Neuronal stem cell (in vitro differentiated cells): Measurements from ENCODE around the gene GAPDHS.

ENCODE experiments used
- DNase-seq: peaks from one replicate; pipeline ENCODE4 v3.0.0-alpha.2; 2013; ENCODE audit warnings: low spot score
- H2AFZ ChIP-seq: one replicate; pipeline ENCODE4 v1.6.1; 2013; ENCODE audit warnings: mild to moderate bottlenecking, low read length, inconsistent platforms
- H2AK5ac ChIP-seq: 2 replicates; pipeline ENCODE4 v1.6.1; 2013; ENCODE audit warnings: low read depth, mild to moderate bottlenecking, inconsistent platforms, low read length, moderate library complexity, mixed read lengths
- H2BK120ac ChIP-seq: 2 replicates; pipeline ENCODE4 v1.6.1; 2013; ENCODE audit warnings: low read depth, mild to moderate bottlenecking, inconsistent platforms, low read length, moderate library complexity, mixed read lengths
- H2BK12ac ChIP-seq: one replicate; pipeline ENCODE4 v1.6.1; 2013; ENCODE audit warnings: low read length, inconsistent platforms
- H2BK15ac ChIP-seq: 2 replicates; pipeline ENCODE4 v1.6.1; 2013; ENCODE audit warnings: mild to moderate bottlenecking, low read length, inconsistent platforms, mixed read lengths
- H2BK5ac ChIP-seq: one replicate; pipeline ENCODE4 v1.6.1; 2013; ENCODE audit warnings: inconsistent platforms, mild to moderate bottlenecking, low read length, moderate library complexity
- H3K14ac ChIP-seq: one replicate; pipeline ENCODE4 v1.6.1; 2013; ENCODE audit warnings: low read length, inconsistent platforms
- H3K18ac ChIP-seq: 2 replicates; pipeline ENCODE4 v1.6.1; 2013; ENCODE audit warnings: low read length, inconsistent platforms
- H3K23ac ChIP-seq: 2 replicates; pipeline ENCODE4 v1.6.1; 2013; ENCODE audit warnings: low read depth, mild to moderate bottlenecking, mixed read lengths, low read length, inconsistent platforms; ENCODE audit not compliant: poor library complexity
- H3K27ac ChIP-seq: replicated peaks from 3 replicates; pipeline ENCODE4 v1.5.1; 2013; ENCODE audit warnings: low read length, inconsistent platforms
- H3K27me3 ChIP-seq, 3 experiments: 2 replicates each; pipeline ENCODE4 v1.6.1; 2013; ENCODE audit warnings: low read length in 3 of 3, mild to moderate bottlenecking in 2 of 3, inconsistent platforms in 1 of 3, low read depth in 1 of 3, mixed read lengths in 1 of 3, moderate library complexity in 1 of 3; ENCODE audit not compliant: control insufficient read depth in 3 of 3, insufficient read depth in 3 of 3
- H3K36me3 ChIP-seq, 2 donors: replicated peaks in 1 of 2; 2 replicates each; pipeline ENCODE4 v1.6.1; 2013; ENCODE audit warnings: low read length in 2 of 2; ENCODE audit not compliant: control insufficient read depth in 2 of 2, insufficient read depth in 2 of 2
- H3K4ac ChIP-seq: 2 replicates; pipeline ENCODE4 v1.6.1; 2013; ENCODE audit warnings: inconsistent platforms, mild to moderate bottlenecking, low read length, moderate library complexity
- H3K4me1 ChIP-seq, 2 donors: 1 replicate in 1 of 2; 2 replicates in 1 of 2; pipeline ENCODE4 v1.6.1; 2013; ENCODE audit warnings: low read length in 2 of 2, low read depth in 1 of 2; ENCODE audit not compliant: control insufficient read depth in 2 of 2, insufficient read depth in 1 of 2
- H3K4me2 ChIP-seq: one replicate; pipeline ENCODE4 v1.6.1; 2013; ENCODE audit warnings: mild to moderate bottlenecking, low read length, inconsistent platforms; ENCODE audit not compliant: insufficient read depth, poor library complexity, severe bottlenecking
- H3K4me3 ChIP-seq, 2 donors: 2 replicates each; pipeline ENCODE4 v1.5.1; 2013; ENCODE audit warnings: low read length in 2 of 2, mild to moderate bottlenecking in 2 of 2, inconsistent platforms in 1 of 2, moderate library complexity in 1 of 2
- H3K79me1 ChIP-seq: one replicate; pipeline ENCODE4 v1.6.1; 2013; ENCODE audit warnings: low read depth, mild to moderate bottlenecking, inconsistent platforms, low read length, moderate library complexity
- H3K9ac ChIP-seq: one replicate; pipeline ENCODE4 v1.6.1; 2013; ENCODE audit warnings: mild to moderate bottlenecking, low read depth, low read length, inconsistent platforms; ENCODE audit not compliant: poor library complexity
- H3K9me3 ChIP-seq, 2 donors: replicated peaks in 1 of 2; 2 replicates each; pipeline versions ENCODE3 to v1.6.1; 2013; ENCODE audit warnings: low read length in 2 of 2, mild to moderate bottlenecking in 2 of 2, inconsistent platforms in 1 of 2, low read depth in 1 of 2, mixed read lengths in 1 of 2, moderate library complexity in 1 of 2; ENCODE audit not compliant: control insufficient read depth in 2 of 2, insufficient read depth in 1 of 2
- H4K8ac ChIP-seq: one replicate; pipeline ENCODE4 v1.6.1; 2013; ENCODE audit warnings: low read depth, mild to moderate bottlenecking, inconsistent platforms, low read length, moderate library complexity
- H4K91ac ChIP-seq: one replicate; pipeline ENCODE4 v1.6.1; 2013; ENCODE audit warnings: low read length, low read depth, mild to moderate bottlenecking, inconsistent platforms; ENCODE audit not compliant: poor library complexity
- WGBS, 2 donors: extraction: QIAGEN DNeasy Blood & Tissue Kit; methylation state at CpG; one replicate each; pipeline ENCODE4 v1.1.7; 2013; ENCODE audit warnings: missing lambda C conversion rate in 2 of 2, mixed read lengths in 1 of 2; ENCODE audit not compliant: insufficient read length in 2 of 2, insufficient replicate concordance in 1 of 2; ENCODE audit errors: extremely low coverage in 2 of 2; 5-methylcytosine and 5-hydroxymethylcytosine counted together

Gene GAPDHS

DNA sequence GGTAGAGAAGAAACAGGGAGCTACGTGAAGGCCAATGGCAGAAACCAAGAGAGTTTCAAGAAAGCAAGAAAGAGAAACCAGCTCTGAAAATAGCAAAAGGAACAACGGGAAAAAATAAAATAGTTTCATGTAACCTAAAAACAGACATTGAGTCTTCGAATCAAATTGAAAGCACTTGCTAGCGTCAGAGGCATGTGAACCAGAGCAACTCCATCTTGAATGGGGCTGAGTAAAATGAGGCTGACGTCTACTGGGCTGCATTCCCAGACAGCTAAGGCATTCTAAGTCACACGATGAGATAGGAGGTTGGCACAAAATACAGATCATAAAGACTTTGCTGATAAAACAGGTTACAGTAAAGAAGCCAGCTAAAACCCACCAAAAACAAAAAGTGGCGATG is 45.5 kb downstream of the GAPDHS start:
- Histone ChIP-seq H3K4me1 (no peaks in the 10 kb centered on the region), H3K18ac (no peak overlapping the region), H2BK15ac (no peak overlapping the region), H3K4me2 (no peak overlapping the region), H4K91ac (no peak overlapping the region), H2BK120ac (no peak overlapping the region), H3K27ac (no peak overlapping the region), H3K23ac (no peak overlapping the region), H4K8ac (no peak overlapping the region), H2AK5ac (no peak overlapping the region), H3K9me3 (peaks cover 10 to 14% of the 10 kb centered on the region in 2 donors), H2BK5ac (no peak overlapping the region), H3K4me3 (no peak overlapping the region), H2BK12ac (no peak overlapping the region), H3K14ac (no peak overlapping the region), H3K79me1 (no peaks in the 10 kb centered on the region), H3K4ac (no peak overlapping the region), H2AFZ (no peak overlapping the region), H3K27me3 (no peaks in the 10 kb centered on the region), H3K36me3 (no peaks in the 10 kb centered on the region), H3K9ac (no peak overlapping the region)
- DNase-seq: no peak
- WGBS, 2 donors: no CpG with 5 or more reads among the region's 7 CpGs

DNA sequence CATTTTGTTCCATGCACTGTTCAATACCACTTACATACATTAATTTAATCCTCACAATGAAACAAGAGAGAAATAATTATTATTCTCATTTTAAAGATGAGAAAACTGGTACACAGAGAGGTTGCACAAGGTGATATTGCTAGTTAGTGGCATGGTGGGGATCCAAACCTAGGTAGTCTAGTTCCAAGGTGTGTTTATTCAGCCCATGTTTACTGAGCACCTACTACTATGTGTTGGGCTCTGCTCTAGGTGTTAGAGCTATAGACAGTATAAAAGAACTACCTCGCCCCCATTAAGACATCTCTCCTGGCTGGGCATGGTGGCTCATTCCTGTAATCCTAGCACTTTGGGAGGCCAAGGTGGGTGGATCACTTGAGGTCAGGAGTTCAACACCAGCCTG is 49.5 kb downstream of the GAPDHS start:
- H3K9ac ChIP-seq: no peak overlapping the region
- H3K23ac ChIP-seq: no peak overlapping the region
- no peak overlapping the region for H3K4ac ChIP-seq
- H2AFZ ChIP-seq: no peak overlapping the region
- H3K79me1 ChIP-seq: peaks cover 1% of the 10 kb centered on the region
- no peak overlapping the region for H2AK5ac ChIP-seq
- no peak overlapping the region for H2BK120ac ChIP-seq
- WGBS, 2 donors: no CpG with 5 or more reads among the region's 1 CpG
- H3K4me1 ChIP-seq: no peaks in the 10 kb centered on the region
- no peak overlapping the region for H2BK15ac ChIP-seq
- H3K18ac ChIP-seq: no peak overlapping the region
- no peak overlapping the region for H3K4me3 ChIP-seq
- H3K9me3 ChIP-seq: peaks cover 2 to 3% of the 10 kb centered on the region in 2 donors
- no peak overlapping the region for H3K4me2 ChIP-seq
- no peak overlapping the region for H4K8ac ChIP-seq
- no peak for DNase-seq
- no peak overlapping the region for H3K27ac ChIP-seq
- H3K36me3 ChIP-seq: no peaks in the 10 kb centered on the region
- no peak overlapping the region for H3K14ac ChIP-seq
- H4K91ac ChIP-seq: no peak overlapping the region
- H2BK12ac ChIP-seq: no peak overlapping the region
- H3K27me3 ChIP-seq: no peaks in the 10 kb centered on the region
- no peak overlapping the region for H2BK5ac ChIP-seq

GRCh38 chr19:35585848-35586247 is 52.6 kb downstream of the GAPDHS start, which contains the start of gene PMIS2:
TSS of gene PMIS2 (plus strand) at chr19:35586173. CDS start at chr19:35586260, 87 bp downstream.
- peaks cover 0 to 3% (median 0%) of the 10 kb centered on the region in 3 experiments for H3K27me3 ChIP-seq
- no CpG with 5 or more reads among the region's 16 CpGs for WGBS, 2 donors
- H2BK120ac ChIP-seq: no peak within 1 kb of the TSS
- no peak within 1 kb of the TSS for H3K4ac ChIP-seq
- no peak within 1 kb of the TSS for H2AFZ ChIP-seq
- H3K36me3 ChIP-seq: no peaks in the 10 kb centered on the region
- H2BK15ac ChIP-seq: no peak within 1 kb of the TSS
- no peak within 1 kb of the TSS for H4K8ac ChIP-seq
- H3K9me3 ChIP-seq: peaks cover 0 to 3% of the 10 kb centered on the region in 2 donors
- H3K23ac ChIP-seq: no peak within 1 kb of the TSS
- H3K27ac ChIP-seq: no peak within 1 kb of the TSS
- H3K14ac ChIP-seq: no peak within 1 kb of the TSS
- no peak within 1 kb of the TSS for H3K4me3 ChIP-seq
- H3K4me1 ChIP-seq: no peaks in the 10 kb centered on the region
- no peak for DNase-seq
- no peak within 1 kb of the TSS for H3K18ac ChIP-seq
- H2AK5ac ChIP-seq: no peak within 1 kb of the TSS
- no peak within 1 kb of the TSS for H2BK5ac ChIP-seq
- peaks cover 1% of the 10 kb centered on the region for H3K79me1 ChIP-seq
- H4K91ac ChIP-seq: no peak within 1 kb of the TSS
- H3K9ac ChIP-seq: no peak within 1 kb of the TSS
- no peak within 1 kb of the TSS for H2BK12ac ChIP-seq
- H3K4me2 ChIP-seq: no peak within 1 kb of the TSS

- Histone ChIP-seq H3K14ac (no peak overlapping the region), H3K23ac (no peak overlapping the region), H3K27me3 (peaks cover 0 to 3% (median 0%) of the 10 kb centered on the region in 3 experiments), H3K9me3 (peaks cover 0 to 3% of the 10 kb centered on the region in 2 donors), H2BK12ac (no peak overlapping the region), H2AK5ac (no peak overlapping the region), H3K4me2 (no peak overlapping the region), H3K18ac (no peak overlapping the region), H3K79me1 (peaks cover 1% of the 10 kb centered on the region), H3K4ac (no peak overlapping the region), H4K91ac (no peak overlapping the region), H2BK120ac (no peak overlapping the region), H3K4me3 (no peak overlapping the region), H3K4me1 (peaks cover 0 to 2% of the 10 kb centered on the region in 2 donors), H4K8ac (no peak overlapping the region), H2BK5ac (no peak overlapping the region), H3K36me3 (no peaks in the 10 kb centered on the region), H3K27ac (no peak overlapping the region), H2BK15ac (no peak overlapping the region), H3K9ac (no peak overlapping the region), H2AFZ (no peak overlapping the region)
- DNase-seq: no peak
- WGBS, 2 donors: no CpG with 5 or more reads among the region's 1 CpG
Observed at GRCh38 chr19:35587321-35587720, 54.1 kb downstream of the GAPDHS start.
